ENCODE results near the gene SFXN5. TPM values are rescaled to one million over a fixed set of nuclear protein-coding genes. Genes with fewer than 3 reads are reported as not detected.

Gene SFXN5
- total RNA-seq, 1 experiment from 2014 or later: 25.9 TPM

DNA sequence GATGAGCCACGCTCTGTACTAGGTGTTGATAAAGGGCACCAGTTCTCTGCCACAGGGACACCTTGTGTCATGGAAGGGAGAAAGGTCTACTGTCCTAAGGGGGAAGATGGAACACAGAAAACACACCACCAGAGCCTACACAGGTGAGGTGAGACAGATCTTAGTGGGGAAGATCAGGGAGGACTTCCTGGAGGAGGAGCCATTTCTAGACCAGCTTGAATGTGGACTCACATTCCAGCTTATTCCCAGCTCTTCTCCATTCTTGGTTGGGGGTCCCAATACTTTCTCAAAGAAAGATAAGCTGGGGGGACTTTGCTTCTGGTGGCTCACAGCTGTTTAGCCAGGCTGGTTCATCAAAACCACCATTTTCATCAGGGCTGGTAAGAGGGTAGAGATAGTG is 118.0 kb downstream of the SFXN5 start (continued):
- TF ChIP-seq, protein P1, sequence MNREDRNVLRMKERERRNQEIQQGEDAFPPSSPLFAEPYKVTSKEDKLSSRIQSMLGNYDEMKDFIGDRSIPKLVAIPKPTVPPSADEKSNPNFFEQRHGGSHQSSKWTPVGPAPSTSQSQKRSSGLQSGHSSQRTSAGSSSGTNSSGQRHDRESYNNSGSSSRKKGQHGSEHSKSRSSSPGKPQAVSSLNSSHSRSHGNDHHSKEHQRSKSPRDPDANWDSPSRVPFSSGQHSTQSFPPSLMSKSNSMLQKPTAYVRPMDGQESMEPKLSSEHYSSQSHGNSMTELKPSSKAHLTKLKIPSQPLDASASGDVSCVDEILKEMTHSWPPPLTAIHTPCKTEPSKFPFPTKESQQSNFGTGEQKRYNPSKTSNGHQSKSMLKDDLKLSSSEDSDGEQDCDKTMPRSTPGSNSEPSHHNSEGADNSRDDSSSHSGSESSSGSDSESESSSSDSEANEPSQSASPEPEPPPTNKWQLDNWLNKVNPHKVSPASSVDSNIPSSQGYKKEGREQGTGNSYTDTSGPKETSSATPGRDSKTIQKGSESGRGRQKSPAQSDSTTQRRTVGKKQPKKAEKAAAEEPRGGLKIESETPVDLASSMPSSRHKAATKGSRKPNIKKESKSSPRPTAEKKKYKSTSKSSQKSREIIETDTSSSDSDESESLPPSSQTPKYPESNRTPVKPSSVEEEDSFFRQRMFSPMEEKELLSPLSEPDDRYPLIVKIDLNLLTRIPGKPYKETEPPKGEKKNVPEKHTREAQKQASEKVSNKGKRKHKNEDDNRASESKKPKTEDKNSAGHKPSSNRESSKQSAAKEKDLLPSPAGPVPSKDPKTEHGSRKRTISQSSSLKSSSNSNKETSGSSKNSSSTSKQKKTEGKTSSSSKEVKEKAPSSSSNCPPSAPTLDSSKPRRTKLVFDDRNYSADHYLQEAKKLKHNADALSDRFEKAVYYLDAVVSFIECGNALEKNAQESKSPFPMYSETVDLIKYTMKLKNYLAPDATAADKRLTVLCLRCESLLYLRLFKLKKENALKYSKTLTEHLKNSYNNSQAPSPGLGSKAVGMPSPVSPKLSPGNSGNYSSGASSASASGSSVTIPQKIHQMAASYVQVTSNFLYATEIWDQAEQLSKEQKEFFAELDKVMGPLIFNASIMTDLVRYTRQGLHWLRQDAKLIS (CRISPR knock-in tag; IDR thresholded peaks at IDR 0.05; ENCODE audit: borderline replicate concordance): no peak

GRCh38 chr2:72952961-72953360 is 118.6 kb downstream of the SFXN5 start:
- H3K4me3 Mint-ChIP-seq: no peak overlapping the region
- no peaks in the 10 kb centered on the region for H3K9me3 Mint-ChIP-seq
- no peak for ATAC-seq
- ChIA-PET POLR2A (interaction anchor here (0.9 kb wide), 1 partner anchor 59 kb away, joined by 3 read pairs; no protein-coding TSS in a partner anchor), CTCF (interaction anchor here (0.6 to 6.4 kb wide), 18 partner anchors 9 to 224 kb away, joined by 3 to 150 read pairs (median 16); partner anchors contain the start of genes EMX1 and SPR)
- H3K27ac Mint-ChIP-seq: peak overlapping the region; percentile 23; the same call in 1 of the 2 replicates
- no peaks in the 10 kb centered on the region for H3K27me3 Mint-ChIP-seq (ENCODE audit: low read depth)
- TF ChIP-seq RELA (CRISPR knock-in tag; IDR thresholded peaks at IDR 0.05; ENCODE audit: borderline replicate concordance): no peak
- no peak for DNase-seq (ENCODE audit: low spot score)
- H3K4me1 Mint-ChIP-seq: peaks cover 57% of the 10 kb centered on the region
- H3K36me3 Mint-ChIP-seq: peaks cover 5% of the 10 kb centered on the region

DNA sequence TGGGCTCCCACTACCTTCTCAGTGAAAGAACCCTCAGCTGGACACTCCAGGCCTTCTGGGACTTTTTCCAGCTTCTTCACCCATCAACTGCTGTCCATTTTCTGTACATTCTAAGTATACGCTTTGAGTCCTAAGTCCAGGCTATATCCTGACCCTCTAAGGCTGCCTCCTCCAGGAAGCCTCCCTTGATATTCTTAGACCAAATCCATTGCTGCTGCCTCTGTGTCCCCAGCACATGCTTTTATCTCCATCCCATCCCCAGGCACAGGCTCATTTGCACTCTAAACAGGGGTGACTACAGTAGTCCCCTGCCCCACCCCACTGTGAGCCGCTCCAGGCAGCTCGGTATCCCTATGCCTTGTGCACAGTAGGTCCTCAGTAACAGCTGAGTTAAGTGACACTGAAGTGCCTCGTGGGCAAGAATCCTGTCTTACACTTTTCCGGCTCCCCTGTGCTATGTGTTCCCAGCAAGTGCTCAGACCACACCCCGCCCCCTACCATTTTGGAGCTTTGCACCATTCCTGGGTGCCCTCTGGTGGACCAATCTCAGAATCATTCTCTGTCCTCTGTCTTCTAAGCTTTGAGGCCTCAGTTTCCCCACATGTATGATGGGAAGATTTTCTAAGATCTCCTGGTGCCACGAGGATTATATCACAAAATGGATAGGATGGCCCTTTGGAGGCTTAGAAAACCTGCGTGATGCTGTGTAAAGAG is 119.2 kb downstream of the SFXN5 start:
- ChIA-PET CTCF (interaction anchor here (0.6 to 6.4 kb wide), 20 partner anchors 10 to 225 kb away, joined by 3 to 150 read pairs (median 10); partner anchors contain the start of genes EMX1 and SPR), POLR2A (interaction anchor here (0.5 to 2.0 kb wide), 6 partner anchors 12 to 1158 kb away, joined by 3 to 15 read pairs (median 4); partner anchors contain the start of gene EMX1)
- H3K27ac Mint-ChIP-seq: peak overlapping the region; percentile 95
- TF ChIP-seq MAX (CRISPR knock-in tag; IDR thresholded peaks at IDR 0.05) (0 out of 2 replicates have a peak, but pooled peaks have one; percentile 40), ZNF423 (CRISPR knock-in tag; IDR thresholded peaks at IDR 0.05) (0 out of 2 replicates have a peak, but pooled peaks have one; percentile 35), ZNF396 (CRISPR knock-in tag; IDR thresholded peaks at IDR 0.05; ENCODE audit: borderline replicate concordance) (no peak)
- H3K4me1 Mint-ChIP-seq: peaks cover 57% of the 10 kb centered on the region
- no peaks in the 10 kb centered on the region for H3K9me3 Mint-ChIP-seq
- H3K27me3 Mint-ChIP-seq (ENCODE audit: low read depth): no peaks in the 10 kb centered on the region; the same call in 1 of the 2 replicates
- H3K36me3 Mint-ChIP-seq: peaks cover 4% of the 10 kb centered on the region
- H3K4me3 Mint-ChIP-seq: no peak overlapping the region
- DNase-seq (ENCODE audit: low spot score) (no peak), ATAC-seq (no peak)

GRCh38 chr2:72951303-72952095 is 120.0 kb downstream of the SFXN5 start:
- Mint-ChIP-seq H3K4me1 (peaks cover 63% of the 10 kb centered on the region), H3K27ac (peak overlapping the region; percentile 97)
- TF ChIP-seq FOXK1 (CRISPR knock-in tag; IDR thresholded peaks at IDR 0.05) (peak; percentile 92), IRF2 (CRISPR knock-in tag; IDR thresholded peaks at IDR 0.05; ENCODE audit: borderline replicate concordance, low read depth) (no peak), ZNF425 (CRISPR knock-in tag; conservative IDR thresholded peaks at IDR 0.05) (no peak), ETV6 (CRISPR knock-in tag; IDR thresholded peaks at IDR 0.05) (peak; percentile 97), ZNF423 (CRISPR knock-in tag; IDR thresholded peaks at IDR 0.05) (peak; percentile 86), ZNF263 (CRISPR knock-in tag; IDR thresholded peaks at IDR 0.05; ENCODE audit: low read depth) (no peak), ZNF121 (CRISPR knock-in tag; IDR thresholded peaks at IDR 0.05) (0 out of 2 replicates have a peak, but pooled peaks have one; percentile 5), ATF3 (CRISPR knock-in tag; conservative IDR thresholded peaks at IDR 0.05) (no peak), TEAD1 (CRISPR knock-in tag; IDR thresholded peaks at IDR 0.05) (peak; percentile 93; the same call in 1 of the 2 replicates)
- TF ChIP-seq, protein P2, sequence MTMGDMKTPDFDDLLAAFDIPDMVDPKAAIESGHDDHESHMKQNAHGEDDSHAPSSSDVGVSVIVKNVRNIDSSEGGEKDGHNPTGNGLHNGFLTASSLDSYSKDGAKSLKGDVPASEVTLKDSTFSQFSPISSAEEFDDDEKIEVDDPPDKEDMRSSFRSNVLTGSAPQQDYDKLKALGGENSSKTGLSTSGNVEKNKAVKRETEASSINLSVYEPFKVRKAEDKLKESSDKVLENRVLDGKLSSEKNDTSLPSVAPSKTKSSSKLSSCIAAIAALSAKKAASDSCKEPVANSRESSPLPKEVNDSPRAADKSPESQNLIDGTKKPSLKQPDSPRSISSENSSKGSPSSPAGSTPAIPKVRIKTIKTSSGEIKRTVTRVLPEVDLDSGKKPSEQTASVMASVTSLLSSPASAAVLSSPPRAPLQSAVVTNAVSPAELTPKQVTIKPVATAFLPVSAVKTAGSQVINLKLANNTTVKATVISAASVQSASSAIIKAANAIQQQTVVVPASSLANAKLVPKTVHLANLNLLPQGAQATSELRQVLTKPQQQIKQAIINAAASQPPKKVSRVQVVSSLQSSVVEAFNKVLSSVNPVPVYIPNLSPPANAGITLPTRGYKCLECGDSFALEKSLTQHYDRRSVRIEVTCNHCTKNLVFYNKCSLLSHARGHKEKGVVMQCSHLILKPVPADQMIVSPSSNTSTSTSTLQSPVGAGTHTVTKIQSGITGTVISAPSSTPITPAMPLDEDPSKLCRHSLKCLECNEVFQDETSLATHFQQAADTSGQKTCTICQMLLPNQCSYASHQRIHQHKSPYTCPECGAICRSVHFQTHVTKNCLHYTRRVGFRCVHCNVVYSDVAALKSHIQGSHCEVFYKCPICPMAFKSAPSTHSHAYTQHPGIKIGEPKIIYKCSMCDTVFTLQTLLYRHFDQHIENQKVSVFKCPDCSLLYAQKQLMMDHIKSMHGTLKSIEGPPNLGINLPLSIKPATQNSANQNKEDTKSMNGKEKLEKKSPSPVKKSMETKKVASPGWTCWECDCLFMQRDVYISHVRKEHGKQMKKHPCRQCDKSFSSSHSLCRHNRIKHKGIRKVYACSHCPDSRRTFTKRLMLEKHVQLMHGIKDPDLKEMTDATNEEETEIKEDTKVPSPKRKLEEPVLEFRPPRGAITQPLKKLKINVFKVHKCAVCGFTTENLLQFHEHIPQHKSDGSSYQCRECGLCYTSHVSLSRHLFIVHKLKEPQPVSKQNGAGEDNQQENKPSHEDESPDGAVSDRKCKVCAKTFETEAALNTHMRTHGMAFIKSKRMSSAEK (CRISPR knock-in tag; IDR thresholded peaks at IDR 0.05; ENCODE audit: borderline replicate concordance): peak; percentile 51; the same call in 1 of the 2 replicates

More at GRCh38 chr2:72951303-72952095, 120.0 kb downstream of the SFXN5 start:
- no peaks in the 10 kb centered on the region for H3K9me3 Mint-ChIP-seq
- peak; percentile 63 for DNase-seq (ENCODE audit: low spot score)
- peaks cover 6% of the 10 kb centered on the region for H3K27me3 Mint-ChIP-seq (ENCODE audit: low read depth)
- ChIA-PET CTCF (interaction anchor here (0.5 to 6.4 kb wide), 22 partner anchors 11 to 261 kb away, joined by 3 to 150 read pairs (median 8); partner anchors contain the start of genes EMX1 and SPR), POLR2A (interaction anchor here (0.5 to 2.0 kb wide), 11 partner anchors 9 to 1157 kb away, joined by 3 to 16 read pairs (median 4); partner anchors contain the start of genes EMX1 and SFXN5)
- H3K36me3 Mint-ChIP-seq: no peaks in the 10 kb centered on the region
- H3K4me3 Mint-ChIP-seq: no peak overlapping the region
- peak; percentile 88 for ATAC-seq
